LNCAP (cell line): ENCODE data around the gene JUP.

Experiments used
- TF ChIP-seq, protein P1 (sequence below): fragments of 450-650 bp; IDR thresholded peaks from 2 replicates; pipeline ENCODE4 v1.5.1; 2017; ENCODE audit warnings: mild to moderate bottlenecking

Gene JUP

DNA sequence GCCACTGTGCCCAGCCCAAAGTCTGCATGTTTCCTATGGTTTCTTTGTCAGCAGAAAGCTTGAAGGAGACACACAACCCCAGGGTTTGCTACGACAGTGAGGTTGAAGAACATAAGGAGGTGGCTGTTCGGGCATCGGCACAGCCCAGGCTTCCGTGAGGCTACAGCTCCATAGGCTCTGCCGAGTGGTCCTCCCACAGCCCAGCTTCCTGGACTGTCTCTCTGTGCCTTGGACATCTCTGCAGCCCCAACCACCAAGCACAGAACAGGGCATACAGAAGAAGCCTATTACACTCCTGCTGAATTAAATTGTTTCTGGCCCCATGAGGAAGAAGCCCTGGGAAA lies 48.9 kb downstream of the JUP start:
- TF ChIP-seq, protein P1, sequence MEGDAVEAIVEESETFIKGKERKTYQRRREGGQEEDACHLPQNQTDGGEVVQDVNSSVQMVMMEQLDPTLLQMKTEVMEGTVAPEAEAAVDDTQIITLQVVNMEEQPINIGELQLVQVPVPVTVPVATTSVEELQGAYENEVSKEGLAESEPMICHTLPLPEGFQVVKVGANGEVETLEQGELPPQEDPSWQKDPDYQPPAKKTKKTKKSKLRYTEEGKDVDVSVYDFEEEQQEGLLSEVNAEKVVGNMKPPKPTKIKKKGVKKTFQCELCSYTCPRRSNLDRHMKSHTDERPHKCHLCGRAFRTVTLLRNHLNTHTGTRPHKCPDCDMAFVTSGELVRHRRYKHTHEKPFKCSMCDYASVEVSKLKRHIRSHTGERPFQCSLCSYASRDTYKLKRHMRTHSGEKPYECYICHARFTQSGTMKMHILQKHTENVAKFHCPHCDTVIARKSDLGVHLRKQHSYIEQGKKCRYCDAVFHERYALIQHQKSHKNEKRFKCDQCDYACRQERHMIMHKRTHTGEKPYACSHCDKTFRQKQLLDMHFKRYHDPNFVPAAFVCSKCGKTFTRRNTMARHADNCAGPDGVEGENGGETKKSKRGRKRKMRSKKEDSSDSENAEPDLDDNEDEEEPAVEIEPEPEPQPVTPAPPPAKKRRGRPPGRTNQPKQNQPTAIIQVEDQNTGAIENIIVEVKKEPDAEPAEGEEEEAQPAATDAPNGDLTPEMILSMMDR: no peak

DNA sequence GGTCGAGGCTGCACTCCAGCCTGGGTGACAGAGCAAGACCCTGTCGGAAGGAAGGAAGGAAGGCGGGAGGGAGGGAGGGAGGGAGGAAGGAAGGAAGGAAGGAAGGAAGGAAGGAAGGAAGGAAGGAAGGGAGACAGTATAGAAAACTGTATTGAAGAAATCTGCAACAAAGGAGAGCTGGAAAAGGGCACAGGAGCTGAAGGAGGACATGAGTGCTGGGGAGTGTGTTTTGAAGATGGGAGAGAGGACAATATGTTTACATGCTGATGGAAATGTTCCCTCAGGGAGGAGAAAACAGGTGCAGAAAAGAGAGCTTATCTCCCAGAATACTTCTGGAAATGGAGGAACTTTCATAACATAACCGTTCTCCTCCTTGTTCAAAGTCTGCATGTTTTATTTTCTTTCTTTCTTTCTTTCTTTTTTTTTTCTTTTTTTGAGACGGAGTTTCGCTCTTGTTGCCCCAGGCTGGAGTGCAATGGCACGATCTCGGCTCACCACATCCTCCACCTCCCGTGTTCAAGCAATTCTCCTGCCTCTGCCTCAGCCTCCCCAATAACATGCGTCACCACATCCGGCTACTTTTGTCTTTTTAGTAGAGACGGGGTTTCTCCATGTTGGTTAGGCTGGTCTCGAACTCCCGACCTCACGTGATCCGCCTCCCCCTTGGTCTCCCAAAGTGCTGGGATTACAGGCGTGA lies 49.4 kb downstream of the JUP start:
- TF ChIP-seq, protein P1: no peak

DNA sequence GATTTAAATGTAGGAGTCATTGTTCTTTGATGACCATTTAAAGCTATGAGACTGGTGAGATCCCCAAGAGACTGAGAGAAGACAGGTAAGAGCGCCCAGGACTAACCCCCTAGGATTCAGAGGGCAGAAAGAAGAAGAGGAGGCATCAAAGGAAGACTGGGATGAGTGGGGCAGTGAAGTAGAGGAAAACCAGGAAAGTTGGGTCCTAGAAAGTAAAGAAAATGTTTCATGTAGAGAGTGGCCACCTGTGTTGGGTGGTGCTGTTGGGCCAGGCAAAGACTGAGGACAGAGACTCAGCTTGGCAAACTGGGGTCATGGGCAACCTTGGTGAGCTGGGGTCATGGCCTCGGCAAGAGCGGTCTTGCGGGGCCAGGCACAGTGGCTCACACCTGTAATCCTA lies 50.8 kb downstream of the JUP start:
- TF ChIP-seq, protein P1: no peak

DNA sequence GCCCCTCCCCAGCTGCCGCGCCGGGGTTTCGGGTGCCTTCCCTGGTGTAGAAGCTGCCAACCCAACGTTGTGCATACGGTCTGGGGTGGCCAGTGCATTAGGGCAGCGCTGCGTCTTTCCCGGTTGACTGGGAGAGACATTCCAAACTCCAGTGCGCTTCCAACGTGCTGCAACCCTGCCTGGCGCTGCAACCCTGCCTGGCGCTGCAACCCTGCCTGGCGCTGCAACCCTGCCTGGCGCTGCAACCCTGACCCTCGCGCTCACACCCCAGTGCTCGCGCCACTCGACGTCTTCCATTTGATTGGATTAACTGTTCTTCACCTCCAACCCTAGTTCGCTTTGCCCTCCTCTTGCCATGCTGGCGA lies 51.6 kb downstream of the JUP start:
- TF ChIP-seq, protein P1: no peak

DNA sequence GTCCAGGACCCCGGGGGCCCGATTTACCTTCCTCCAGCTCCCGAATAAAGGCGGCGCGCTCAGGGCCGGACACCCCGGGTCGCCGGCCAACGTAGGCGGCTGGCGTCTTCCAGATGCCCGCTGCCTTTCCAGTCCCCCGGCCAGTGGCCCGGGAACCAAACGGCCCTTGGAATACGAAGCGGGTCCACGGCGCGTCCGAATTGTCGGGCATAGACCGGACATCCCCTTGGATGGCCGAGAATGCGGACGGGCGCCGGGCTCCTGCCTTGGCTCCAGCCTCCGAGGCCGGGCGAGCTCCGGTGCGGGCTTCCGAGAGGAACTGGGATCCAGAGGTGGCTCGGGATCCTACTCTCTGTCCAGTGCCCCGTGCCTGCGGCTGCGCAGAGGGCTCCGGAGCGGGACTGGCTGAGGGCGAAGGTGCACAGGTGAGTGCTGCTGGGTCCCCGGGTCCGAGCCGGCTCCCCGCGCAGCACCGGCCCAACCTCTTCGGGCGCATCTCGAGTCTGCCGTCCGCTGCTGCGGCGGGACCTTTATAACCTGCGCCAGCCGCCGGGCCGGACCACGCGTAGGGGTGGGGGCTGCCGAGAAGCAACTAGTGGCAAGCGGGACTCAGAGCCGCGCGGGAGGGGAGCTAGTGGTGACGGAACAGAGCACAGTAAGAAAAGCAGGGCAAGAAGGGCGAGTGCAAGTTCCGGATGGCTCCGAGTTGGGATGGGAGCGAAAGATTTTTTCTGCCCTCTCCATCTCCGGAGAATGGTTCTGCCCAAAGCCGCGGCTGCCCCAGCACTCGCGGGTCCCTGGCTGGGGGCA lies 52.2 kb downstream of the JUP start, which contains the start of gene HAP1:
HAP1 (minus strand) TSS at position 505 of the 810 bp plus-strand sequence; CDS start at position 496, 9 bp downstream.
- TF ChIP-seq, protein P1: no peak

DNA sequence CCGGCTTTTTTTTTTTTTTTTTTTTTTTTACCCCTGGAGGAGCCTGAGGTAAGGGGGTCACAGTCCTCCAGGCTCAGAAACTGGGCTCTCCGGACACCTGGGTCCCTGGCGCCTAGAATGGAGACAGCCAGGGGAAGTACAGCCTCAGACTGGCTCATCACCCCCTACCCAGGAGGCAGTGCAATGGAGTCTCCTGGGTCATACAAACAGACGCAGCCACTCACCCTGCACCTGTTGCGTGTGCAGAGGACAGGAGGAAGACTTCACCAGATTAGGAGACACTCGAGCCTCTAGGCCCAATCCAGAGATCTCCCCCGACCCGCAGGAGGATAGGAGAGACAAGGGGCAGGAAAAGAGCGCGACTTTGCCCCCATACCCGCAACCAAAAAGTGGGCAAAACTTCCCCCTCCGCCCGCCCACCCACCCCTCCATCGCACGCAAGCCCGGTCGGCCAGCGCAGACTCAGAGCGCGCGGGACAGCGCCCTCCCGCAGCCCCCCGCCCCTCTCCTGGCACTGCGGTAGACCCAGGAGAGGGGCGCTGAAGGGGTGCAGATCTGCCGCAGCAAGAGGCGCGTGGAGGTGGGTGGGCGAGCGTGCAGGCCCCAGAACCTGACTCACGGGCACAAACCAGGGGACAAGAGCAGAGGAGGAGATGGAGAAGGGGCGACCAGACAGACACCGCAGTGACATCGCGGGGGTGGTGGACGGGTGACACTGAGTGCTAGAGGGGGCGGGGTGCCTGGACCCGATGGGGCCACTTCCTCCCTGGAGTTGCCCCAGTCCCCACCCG lies 53.0 kb downstream of the JUP start:
- TF ChIP-seq, protein P1: no peak

DNA sequence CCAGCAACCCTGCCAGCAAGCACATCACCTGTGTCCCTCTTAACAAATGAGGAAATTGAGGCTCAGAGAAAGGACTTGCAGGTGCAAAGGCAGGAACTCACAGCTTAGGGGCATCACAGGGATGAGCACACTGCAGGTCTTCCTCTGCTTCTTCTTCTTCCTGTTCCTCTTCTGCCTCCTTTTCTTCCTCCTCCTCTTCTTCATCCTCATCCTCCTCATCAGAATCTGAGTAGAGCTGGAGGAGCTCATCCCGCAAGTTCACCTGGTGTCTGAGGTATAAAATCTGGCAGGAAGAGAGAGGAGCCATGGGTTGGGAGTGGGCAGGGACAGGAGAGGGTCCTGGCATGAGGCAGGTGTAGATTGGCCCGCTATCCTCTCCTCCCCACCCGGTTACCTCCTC lies 54.7 kb downstream of the JUP start:
- TF ChIP-seq, protein P1: no peak
